GM18873 (cell line): Measurements from ENCODE around the gene ENPP1.
"Not testable (repeated sequence)": the region's sequence is repeated elsewhere in the genome, so short reads cannot be mapped to it uniquely, and the experiment has no call there.

Source experiments
- ATAC-seq: cut with Tn5 transposase; IDR thresholded peaks from one replicate; pipeline ENCODE4 v1.9.1; 2021; ENCODE audit warnings: mild to moderate bottlenecking, moderate library complexity, moderate number of reproducible peaks; ENCODE audit not compliant: unreplicated experiment, low FRiP score

ENPP1 gene

GRCh38 chr6:131825946-131826345 is 18.1 kb downstream of the ENPP1 start:
- ATAC-seq, result no peak

- no peak for ATAC-seq
Observed at GRCh38 chr6:131828080-131828479, 20.3 kb downstream of the ENPP1 start.

- ATAC-seq, result no peak
Observed at GRCh38 chr6:131828951-131829350, 21.1 kb downstream of the ENPP1 start.

- no peak for ATAC-seq
Observed at GRCh38 chr6:131831392-131831791, 23.6 kb downstream of the ENPP1 start.

DNA sequence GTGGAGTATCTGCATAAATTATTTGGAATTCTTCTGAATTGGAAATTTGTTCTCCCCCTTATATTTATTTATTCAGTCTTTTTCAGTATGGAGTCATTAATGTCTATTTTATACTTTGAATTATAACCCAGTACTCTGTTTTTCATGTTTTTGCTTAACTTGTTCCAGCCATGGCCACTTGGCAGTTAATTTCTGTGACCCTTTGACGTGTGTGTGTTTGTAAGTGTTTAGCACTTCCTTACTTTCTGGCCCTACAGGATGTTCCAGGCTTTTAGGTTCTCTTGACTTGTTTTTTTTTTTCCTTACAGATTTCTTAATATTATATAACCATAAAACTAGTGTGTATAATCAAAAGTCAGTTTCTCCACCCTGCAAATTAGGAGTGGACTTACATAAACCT is 24.1 kb downstream of the ENPP1 start:
- ATAC-seq, result no peak

DNA sequence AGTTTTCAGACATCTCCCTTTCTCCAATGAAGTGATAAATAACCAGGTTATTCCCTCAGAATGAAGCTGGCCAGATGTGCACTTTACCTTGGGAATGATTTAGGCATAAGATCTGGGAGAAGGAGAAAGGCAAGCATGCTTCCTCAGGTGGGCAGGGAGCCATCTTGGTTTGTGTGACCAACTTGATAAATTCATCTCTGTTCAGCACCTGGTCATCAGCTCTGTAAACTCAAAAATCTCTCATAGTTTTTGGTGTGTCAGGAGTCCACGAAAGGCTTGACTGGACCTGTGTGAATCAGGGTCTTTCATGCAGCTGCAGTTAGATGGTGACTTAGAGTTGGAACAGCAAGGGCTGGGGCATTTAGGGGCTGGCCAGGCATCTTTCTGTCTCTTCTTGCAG is 24.5 kb downstream of the ENPP1 start:
- ATAC-seq, result no peak

- no peak for ATAC-seq
Observed at GRCh38 chr6:131838051-131838450, 30.2 kb downstream of the ENPP1 start.

DNA sequence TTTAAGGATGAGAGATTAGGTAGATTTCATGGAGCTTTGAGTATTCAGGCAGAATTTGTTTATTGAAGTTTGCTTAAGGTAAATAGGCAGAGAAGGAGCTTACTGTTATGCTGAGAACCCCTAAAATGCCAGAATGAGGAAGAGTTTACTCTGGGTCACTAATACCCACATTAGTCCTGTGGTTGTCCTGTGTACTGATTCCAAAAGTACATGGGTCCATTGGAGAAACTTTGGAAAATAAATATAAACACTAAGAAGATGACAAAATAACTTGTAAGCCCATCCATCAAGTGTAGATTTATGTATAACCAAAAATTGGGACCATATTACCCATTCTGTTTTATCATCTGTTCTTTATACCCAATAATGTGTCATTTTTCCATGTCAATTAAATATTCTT is 31.6 kb downstream of the ENPP1 start:
- no peak for ATAC-seq

DNA sequence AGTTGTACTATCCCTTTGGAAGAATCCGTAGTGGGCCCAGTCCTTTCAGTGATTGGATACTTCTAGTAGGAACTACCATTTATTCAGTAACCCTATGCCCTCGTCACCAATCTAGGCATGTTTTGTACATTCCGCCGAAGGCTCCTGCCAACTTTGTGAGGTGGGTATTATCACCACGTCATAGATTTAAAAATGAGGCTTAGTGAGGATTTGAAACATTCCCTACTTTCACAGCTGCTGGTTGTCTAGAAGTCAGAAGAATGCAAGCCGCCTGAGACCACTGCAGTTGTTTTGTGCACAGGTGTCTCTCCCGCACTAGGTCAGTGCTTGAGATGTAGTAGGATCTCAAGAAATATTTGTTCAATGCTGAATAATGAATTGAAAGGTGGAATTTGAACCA is 32.6 kb downstream of the ENPP1 start:
- ATAC-seq, result no peak

DNA sequence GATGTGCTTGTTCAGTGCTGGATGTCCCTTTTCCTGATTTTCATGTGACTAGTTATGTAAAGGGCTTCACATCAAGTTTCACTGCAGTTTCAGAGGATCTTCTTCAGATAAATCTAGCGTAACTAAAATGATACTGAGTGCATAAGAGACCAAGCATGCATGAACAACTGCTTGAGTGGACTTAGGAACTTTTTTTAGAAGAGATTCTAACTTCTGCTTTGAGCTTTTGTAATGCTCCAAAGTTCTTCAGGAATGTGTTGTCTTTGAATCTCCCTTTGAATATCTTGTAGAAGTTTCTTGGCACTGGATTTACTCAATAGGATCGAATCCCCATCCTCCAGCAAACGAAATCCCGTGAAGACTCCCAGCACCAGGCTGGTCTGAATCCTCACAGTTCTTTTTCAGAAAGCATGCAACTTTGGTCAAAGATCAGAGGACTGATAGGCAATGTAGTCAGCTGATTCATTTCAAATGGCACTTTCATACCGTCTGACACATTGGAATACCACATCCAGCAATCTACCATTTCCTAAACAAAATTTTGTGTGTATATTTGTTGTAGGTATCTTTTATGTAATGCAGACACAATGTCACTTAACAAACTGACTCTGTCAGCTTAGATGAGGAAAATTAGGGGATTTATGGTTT is 33.2 kb downstream of the ENPP1 start:
- no peak for ATAC-seq

- ATAC-seq, result no peak
Observed at GRCh38 chr6:131843768-131844167, 35.9 kb downstream of the ENPP1 start.

DNA sequence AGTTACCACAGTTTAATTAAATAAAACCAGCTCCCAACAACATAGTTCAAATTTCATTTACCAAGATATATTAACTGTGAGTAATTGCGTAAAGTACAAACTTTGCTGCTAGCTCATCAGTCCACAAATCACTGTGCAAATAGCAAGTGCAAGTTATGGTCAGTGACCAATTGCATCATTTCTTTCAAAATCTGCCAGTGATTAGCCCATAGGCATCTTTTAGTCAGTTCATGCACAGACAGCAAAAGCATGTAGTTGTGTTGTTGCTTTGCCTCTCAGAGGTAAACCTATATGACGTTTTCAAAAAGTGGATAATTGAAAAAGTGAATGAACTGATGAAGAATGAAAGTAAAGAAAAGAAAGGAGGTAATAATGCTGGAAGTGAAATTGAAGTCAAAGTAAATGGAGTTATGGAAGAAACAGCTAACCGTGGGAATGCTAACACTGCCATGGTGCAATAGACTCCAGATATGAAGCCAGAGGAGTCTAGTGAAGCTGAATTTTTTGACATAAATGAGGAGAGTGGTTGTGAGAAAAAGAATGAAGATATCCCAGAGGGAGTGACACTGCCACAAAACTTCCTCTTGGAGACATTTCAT is 36.5 kb downstream of the ENPP1 start:
- ATAC-seq, result no peak

DNA sequence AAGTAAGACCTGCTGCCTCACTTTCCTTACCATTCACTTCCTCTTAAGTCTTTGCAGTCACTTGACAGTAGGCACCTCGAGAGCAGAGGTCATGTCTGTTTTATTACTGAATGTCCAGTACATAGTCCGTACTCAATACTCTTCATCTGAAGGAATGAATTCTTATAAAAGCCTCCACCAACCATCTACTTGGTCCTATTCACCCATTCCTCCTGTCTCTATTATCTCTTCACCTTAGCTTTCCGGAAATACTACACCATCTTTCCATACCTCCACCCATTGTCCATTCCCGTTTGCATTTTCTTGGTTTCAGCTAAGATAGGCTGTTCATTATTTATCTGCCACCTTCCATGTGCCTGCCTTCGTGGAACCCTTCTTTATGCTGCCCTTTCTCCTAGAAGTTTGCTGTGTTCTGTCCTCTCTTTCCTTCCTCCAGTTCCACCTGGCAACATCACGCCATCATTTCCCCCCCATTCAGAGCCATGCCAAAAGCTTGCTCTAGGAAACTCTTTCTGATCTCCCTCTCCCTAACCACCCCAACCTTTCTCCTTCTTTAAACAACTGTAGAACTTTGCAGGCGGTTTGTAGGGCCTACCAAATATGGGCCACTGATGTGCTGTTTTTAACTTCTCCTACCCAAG is 38.3 kb downstream of the ENPP1 start:
- no peak for ATAC-seq

- ATAC-seq, result no peak
Observed at GRCh38 chr6:131846905-131847304, 39.1 kb downstream of the ENPP1 start.

DNA sequence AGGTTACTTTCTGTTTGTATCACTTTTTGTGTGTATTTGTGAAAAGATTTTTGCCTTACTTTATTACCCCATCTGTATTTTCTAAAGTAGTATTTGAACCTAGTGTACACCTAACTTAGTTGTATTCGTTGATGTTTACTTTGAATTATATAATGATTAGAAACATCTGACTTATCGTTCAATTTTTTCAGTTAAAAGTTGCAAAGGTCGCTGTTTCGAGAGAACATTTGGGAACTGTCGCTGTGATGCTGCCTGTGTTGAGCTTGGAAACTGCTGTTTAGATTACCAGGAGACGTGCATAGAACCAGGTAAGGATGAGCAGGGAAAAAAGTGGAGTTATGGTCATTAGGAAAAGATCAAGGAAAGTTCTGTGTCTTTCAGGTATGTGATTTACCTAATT is 42.0 kb downstream of the ENPP1 start:
- no peak for ATAC-seq

DNA sequence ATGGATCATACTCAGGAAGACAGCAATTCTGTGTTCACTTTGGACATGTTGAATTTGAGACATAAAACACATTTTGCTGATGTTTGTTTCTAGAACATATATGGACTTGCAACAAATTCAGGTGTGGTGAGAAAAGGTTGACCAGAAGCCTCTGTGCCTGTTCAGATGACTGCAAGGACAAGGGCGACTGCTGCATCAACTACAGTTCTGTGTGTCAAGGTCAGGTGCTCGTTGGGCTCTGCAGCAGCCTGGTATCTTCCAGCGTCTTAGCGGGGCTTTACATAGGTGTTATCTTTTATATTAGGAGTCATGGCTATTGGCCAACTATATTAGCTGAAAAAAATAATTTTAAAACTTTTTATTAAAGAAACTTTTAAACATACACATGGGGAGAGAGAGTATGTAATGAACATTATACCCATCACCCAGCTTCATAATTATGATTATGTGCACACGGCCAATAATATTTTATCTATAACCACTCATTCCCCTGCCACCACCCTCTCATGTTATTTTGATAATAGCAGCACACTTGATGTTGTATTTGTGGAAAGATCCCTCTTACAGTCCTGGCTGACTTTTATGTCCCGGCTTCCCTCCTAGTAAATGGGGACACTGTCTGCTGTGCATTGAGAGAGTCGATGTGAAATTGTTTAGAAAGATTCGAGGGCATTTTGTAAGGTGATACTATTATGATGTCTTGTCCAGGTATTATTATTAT is 43.4 kb downstream of the ENPP1 start:
- no peak for ATAC-seq

- ATAC-seq, result no peak
Observed at GRCh38 chr6:131852200-131852599, 44.4 kb downstream of the ENPP1 start.

DNA sequence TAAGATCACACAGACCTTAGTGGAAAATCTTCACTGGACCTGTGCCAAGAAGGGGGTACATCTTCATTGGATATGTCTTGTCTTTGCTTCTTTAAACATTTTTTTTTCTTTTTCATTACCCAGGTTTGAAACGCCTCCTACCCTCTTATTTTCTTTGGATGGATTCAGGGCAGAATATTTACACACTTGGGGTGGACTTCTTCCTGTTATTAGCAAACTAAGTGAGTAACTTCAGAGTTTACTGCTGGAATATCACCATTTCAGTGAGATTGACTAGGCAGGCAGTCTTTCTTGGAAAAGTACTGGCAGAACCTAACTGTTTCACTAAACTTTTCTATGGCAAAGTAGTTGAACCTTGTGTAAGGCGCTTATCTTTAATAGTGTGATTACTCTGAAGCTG is 47.0 kb downstream of the ENPP1 start:
- no peak for ATAC-seq

- ATAC-seq, result no peak
Observed at GRCh38 chr6:131858765-131859415, 51.1 kb downstream of the ENPP1 start.

DNA sequence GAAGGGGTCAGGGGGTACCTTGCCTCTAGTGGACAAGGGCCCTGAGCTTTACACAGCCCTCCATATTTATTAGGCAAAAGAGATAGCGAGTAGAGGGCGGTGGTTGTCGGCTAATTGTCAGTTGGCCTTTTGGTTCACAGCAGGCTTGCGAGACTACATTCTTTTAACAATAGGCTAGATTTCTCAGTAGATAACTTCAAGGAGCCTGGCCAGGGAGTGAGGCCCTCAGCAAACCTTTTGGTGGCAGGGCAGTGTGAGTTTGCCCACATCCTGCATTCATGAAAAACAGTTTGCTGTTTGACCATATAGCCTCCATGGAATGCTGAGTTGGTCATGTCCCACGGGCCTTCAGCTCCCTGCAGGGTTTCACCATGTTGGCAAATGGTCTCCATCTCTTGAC is 51.8 kb downstream of the ENPP1 start:
- ATAC-seq, result not testable (repeated sequence)

GRCh38 chr6:131861381-131861780 is 53.6 kb downstream of the ENPP1 start:
- no peak for ATAC-seq
